HepG2 (cell line): Measurements from ENCODE around the gene NRBP1. TPM values are rescaled to one million over a fixed set of nuclear protein-coding genes. Genes with fewer than 3 reads are reported as not detected.
A peak's percentile ranks its signal among the peaks of the same experiment; 100 is the strongest.

ENCODE experiments used
- FOXA1 ChIP-seq, 2 experiments: fragments of 450-650 bp in 1 of 2; sonication (generic) in 1 of 2; formaldehyde crosslinking in 1 of 2; IDR thresholded peaks; 2 replicates each; pipeline versions ENCODE4 v1.4.0 to v1.6.1; 2016 to 2020; ENCODE audit warnings: missing genetic modification reagents in 1 of 2
- FOXJ3 ChIP-seq: sonication (generic); formaldehyde crosslinking; IDR thresholded peaks from 2 replicates; pipeline ENCODE4 v1.4.0; 2020; ENCODE audit warnings: missing genetic modification reagents, mild to moderate bottlenecking, borderline replicate concordance
- FUBP1 ChIP-seq: sonication (generic); formaldehyde crosslinking; IDR thresholded peaks from 2 replicates; pipeline ENCODE4 v1.5.1; 2020; ENCODE audit warnings: missing genetic modification reagents, mild to moderate bottlenecking, borderline replicate concordance
- GATAD2A ChIP-seq: IDR thresholded peaks from 2 replicates; pipeline ENCODE4 v1.6.1; 2016
- HMGXB4 ChIP-seq, 2 experiments: sonication (generic) in 1 of 2; formaldehyde crosslinking in 1 of 2; IDR thresholded peaks; 2 replicates each; pipeline versions ENCODE4 v1.4.0 to v1.6.1; 2018 to 2020; ENCODE audit warnings: missing genetic modification reagents in 2 of 2, borderline replicate concordance in 1 of 2, low read depth in 1 of 2, mild to moderate bottlenecking in 1 of 2, missing biosample characterization in 1 of 2
- HNRNPLL ChIP-seq: fragments of 200-400 bp; formaldehyde crosslinking; IDR thresholded peaks from 2 replicates; pipeline ENCODE4 v1.6.1; 2017; ENCODE audit warnings: mild to moderate bottlenecking, low read depth, low read length; ENCODE audit not compliant: poor library complexity, severe bottlenecking
- RFXANK ChIP-seq: IDR thresholded peaks from 2 replicates; pipeline ENCODE4 v1.6.1; 2016
- TCF7L2 ChIP-seq: IDR thresholded peaks from 2 replicates; pipeline ENCODE4 v1.6.1; 2011; ENCODE audit warnings: mild to moderate bottlenecking, low read depth, low read length, moderate library complexity
- TEAD2 ChIP-seq: sonication (generic); formaldehyde crosslinking; IDR thresholded peaks from 2 replicates; pipeline ENCODE4 v1.9.0; 2021; ENCODE audit warnings: missing genetic modification reagents
- TERF1 ChIP-seq: sonication (generic); formaldehyde crosslinking; IDR thresholded peaks from 2 replicates; pipeline ENCODE4 v1.8.0; 2022; ENCODE audit warnings: mild to moderate bottlenecking, missing genetic modification reagents, moderate library complexity
- YEATS4 ChIP-seq: sonication (generic); formaldehyde crosslinking; IDR thresholded peaks from 2 replicates; pipeline ENCODE4 v1.4.0; 2020; ENCODE audit warnings: missing genetic modification reagents, borderline replicate concordance
- ZBTB2 ChIP-seq: sonication (generic); formaldehyde crosslinking; IDR thresholded peaks from 2 replicates; pipeline ENCODE4 v1.8.0; 2022; ENCODE audit warnings: low read depth, missing genetic modification reagents
- ZFP82 ChIP-seq: sonication (generic); formaldehyde crosslinking; IDR thresholded peaks from 2 replicates; pipeline ENCODE4 v1.5.1; 2020; ENCODE audit warnings: mild to moderate bottlenecking, missing genetic modification reagents, borderline replicate concordance
- ZNF292 ChIP-seq: sonication (generic); formaldehyde crosslinking; IDR thresholded peaks from 2 replicates; pipeline ENCODE4 v1.8.1; 2022; ENCODE audit warnings: mild to moderate bottlenecking, low read depth, missing genetic modification reagents, borderline replicate concordance
- ZNF549 ChIP-seq: sonication (generic); formaldehyde crosslinking; IDR thresholded peaks from 2 replicates; pipeline ENCODE4 v1.5.0; 2020; ENCODE audit warnings: missing genetic modification reagents
- ZNF605 ChIP-seq: sonication (generic); formaldehyde crosslinking; IDR thresholded peaks from 2 replicates; pipeline ENCODE4 v1.8.0; 2022; ENCODE audit warnings: mild to moderate bottlenecking, missing genetic modification reagents
- ZNF670 ChIP-seq: sonication (generic); formaldehyde crosslinking; IDR thresholded peaks from 2 replicates; pipeline ENCODE4 v1.8.0; 2022; ENCODE audit warnings: mild to moderate bottlenecking, missing genetic modification reagents, borderline replicate concordance
- ZNF720 ChIP-seq: sonication (generic); formaldehyde crosslinking; IDR thresholded peaks from 2 replicates; pipeline ENCODE4 v1.4.0; 2020; ENCODE audit warnings: missing genetic modification reagents
- ZNF850 ChIP-seq: sonication (generic); formaldehyde crosslinking; conservative IDR thresholded peaks from 2 replicates; pipeline ENCODE4 v1.9.0; 2021; ENCODE audit warnings: mild to moderate bottlenecking, missing genetic modification reagents
- polyA plus RNA-seq, 8 experiments: library from polyadenylated mRNA; depleted of rRNA in 3 of 8; stranded (reverse) in 7 of 8; unstranded in 1 of 8; fragments of >200 nt; fragmentation: Illumina TruSeq in 4 of 8; extraction: Trizol in 4 of 8; gene quantifications; 2 replicates each; pipeline versions ENCODE4 v1.2.1 to v1.2.3, GENCODE V29; 2011 to 2016; ENCODE audit warnings: low read depth in 4 of 8, missing spikeins in 1 of 8, mixed read lengths in 1 of 8; ENCODE audit not compliant: insufficient read depth in 1 of 8
- total RNA-seq, 5 experiments: library from RNA; depleted of rRNA; stranded (reverse); fragments of >200 nt; fragmentation: Illumina TruSeq; extraction: Trizol; gene quantifications; 2 replicates each; pipeline ENCODE4 v1.2.3, GENCODE V29; 2016; ENCODE audit warnings: low read depth in 1 of 5
- TF ChIP-seq, protein P1 (sequence below): sonication (generic); formaldehyde crosslinking; IDR thresholded peaks from 2 replicates; pipeline ENCODE4 v1.5.0; 2020; ENCODE audit warnings: missing genetic modification reagents, mild to moderate bottlenecking, borderline replicate concordance

Gene NRBP1
- total and polyA plus RNA-seq, 2 of the 13 experiments (the other 11 are each of a cell fraction or from before 2014, with no cell fraction given) = 165 to 240 TPM

DNA sequence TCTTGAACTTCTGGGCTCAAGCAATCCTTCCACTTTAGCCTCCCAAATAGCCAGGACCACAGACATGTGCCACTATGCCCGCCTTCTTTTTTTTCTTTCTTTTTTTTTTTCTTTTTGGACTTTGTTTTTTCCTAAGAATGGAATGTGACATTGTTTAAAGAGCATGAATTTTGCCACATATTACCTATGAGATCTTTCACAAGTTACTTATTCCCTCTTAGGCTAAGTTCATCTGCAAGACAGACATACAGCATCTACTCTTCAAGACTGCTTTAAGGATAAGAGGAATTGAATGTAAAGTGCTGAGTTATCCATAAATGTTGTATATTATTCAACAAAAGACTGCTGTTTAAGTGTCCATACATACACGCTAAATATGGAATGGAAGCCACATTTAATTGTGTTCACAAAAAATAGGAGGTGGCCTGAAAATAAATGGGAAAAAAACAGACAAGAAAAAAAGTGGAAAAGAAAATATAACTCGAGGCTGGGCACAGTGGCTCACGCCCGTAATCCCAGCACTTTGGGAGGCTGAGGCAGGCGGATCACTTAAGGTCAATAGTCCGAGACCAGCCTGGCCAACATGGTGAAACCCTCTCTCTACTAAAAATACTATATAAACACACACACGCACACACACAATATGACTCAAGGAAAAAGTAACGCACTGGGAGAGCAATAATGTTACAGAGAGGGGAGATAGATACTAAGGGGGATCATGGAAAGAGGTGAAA lies 15.8 kb upstream of the NRBP1 start (continued):
- TF ChIP-seq FUBP1 (CRISPR knock-in tag) = no peak
- peak; percentile 41; the same call in 1 of the 2 replicates for TF ChIP-seq GATAD2A (CRISPR knock-in tag)
- 0 out of 4 replicates have a peak, but pooled peaks of 1 of the 2 experiments have one; percentile 10 for TF ChIP-seq HMGXB4 (CRISPR knock-in tag; IDR thresholded peaks at IDR 0.05; ENCODE audit: borderline replicate concordance in 1 of 2, low read depth in 1 of 2)
- peak; percentile 69 for TF ChIP-seq FOXA1 (IDR thresholded peaks at IDR 0.05)
- TF ChIP-seq FOXA1 (CRISPR knock-in tag; IDR thresholded peaks at IDR 0.05) = peak; percentile 68
- TF ChIP-seq FOXJ3 (CRISPR knock-in tag) = no peak
- peak; percentile 48; the same call in 1 of the 2 replicates for TF ChIP-seq ZNF670 (CRISPR knock-in tag)
- TF ChIP-seq TEAD2 (CRISPR knock-in tag) = no peak
- 0 out of 2 replicates have a peak, but pooled peaks have one; percentile 1 for TF ChIP-seq ZNF292 (CRISPR knock-in tag)
- TF ChIP-seq TERF1 = no peak
- TF ChIP-seq ZNF549 = no peak
- TF ChIP-seq, protein P1, sequence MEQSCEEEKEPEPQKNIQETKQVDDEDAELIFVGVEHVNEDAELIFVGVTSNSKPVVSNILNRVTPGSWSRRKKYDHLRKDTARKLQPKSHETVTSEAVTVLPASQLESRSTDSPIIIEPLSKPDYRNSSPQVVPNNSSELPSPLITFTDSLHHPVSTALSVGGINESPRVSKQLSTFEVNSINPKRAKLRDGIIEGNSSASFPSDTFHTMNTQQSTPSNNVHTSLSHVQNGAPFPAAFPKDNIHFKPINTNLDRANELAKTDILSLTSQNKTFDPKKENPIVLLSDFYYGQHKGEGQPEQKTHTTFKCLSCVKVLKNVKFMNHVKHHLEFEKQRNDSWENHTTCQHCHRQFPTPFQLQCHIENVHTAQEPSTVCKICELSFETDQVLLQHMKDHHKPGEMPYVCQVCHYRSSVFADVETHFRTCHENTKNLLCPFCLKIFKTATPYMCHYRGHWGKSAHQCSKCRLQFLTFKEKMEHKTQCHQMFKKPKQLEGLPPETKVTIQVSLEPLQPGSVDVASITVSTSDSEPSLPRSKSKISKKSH (CRISPR knock-in tag) = no peak
- no peak for TF ChIP-seq ZBTB2 (CRISPR knock-in tag)
- no peak for TF ChIP-seq ZNF720 (CRISPR knock-in tag)
- TF ChIP-seq ZFP82 (CRISPR knock-in tag) = 0 out of 2 replicates have a peak, but pooled peaks have one; percentile 43
- 0 out of 2 replicates have a peak, but pooled peaks have one; percentile 59 for TF ChIP-seq ZNF850 (CRISPR knock-in tag)
- TF ChIP-seq HNRNPLL = no peak
- TF ChIP-seq YEATS4 = 0 out of 2 replicates have a peak, but pooled peaks have one; percentile 54
- no peak for TF ChIP-seq ZNF605 (CRISPR knock-in tag)
- TF ChIP-seq RFXANK (CRISPR knock-in tag) = no peak
- TF ChIP-seq TCF7L2 = no peak
